GM21381 (cell line): ENCODE data around the gene ABHD12.
"Not testable (repeated sequence)": the region's sequence is repeated elsewhere in the genome, so short reads cannot be mapped to it uniquely, and the experiment has no call there.

Experiments used
- ATAC-seq: cut with Tn5 transposase; IDR thresholded peaks from one replicate; pipeline ENCODE4 v1.9.1; 2021; ENCODE audit warnings: mild to moderate bottlenecking, moderate library complexity; ENCODE audit not compliant: unreplicated experiment

Gene ABHD12

DNA sequence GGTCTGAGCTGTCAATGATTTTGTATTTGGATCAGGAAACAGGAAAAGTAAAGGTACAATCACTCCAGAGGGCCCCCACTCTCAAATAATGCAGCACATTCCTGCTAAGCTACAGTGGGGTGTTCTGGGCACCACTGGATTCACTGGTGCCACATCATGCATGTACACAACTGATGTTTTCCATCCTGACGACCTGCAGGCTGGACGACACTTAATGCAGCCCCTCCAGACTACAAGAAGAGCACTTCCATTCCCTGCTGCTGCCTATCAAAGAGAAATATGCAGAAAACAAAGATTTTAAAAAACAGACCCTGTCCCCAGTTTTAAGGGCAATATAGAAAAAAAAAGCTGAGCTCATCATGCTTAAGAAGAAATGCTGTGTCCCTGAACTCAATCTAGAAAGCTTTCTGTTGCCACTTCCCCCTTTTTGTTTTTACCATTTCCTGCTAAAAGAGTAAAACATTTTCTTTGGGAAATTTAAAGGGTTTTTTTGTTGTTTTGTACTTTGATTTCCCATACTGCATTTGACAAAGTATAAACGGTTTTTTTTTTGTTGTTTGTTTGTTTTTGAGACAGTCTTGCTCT lies 35.5 kb downstream of the ABHD12 start:
- ATAC-seq = no peak

DNA sequence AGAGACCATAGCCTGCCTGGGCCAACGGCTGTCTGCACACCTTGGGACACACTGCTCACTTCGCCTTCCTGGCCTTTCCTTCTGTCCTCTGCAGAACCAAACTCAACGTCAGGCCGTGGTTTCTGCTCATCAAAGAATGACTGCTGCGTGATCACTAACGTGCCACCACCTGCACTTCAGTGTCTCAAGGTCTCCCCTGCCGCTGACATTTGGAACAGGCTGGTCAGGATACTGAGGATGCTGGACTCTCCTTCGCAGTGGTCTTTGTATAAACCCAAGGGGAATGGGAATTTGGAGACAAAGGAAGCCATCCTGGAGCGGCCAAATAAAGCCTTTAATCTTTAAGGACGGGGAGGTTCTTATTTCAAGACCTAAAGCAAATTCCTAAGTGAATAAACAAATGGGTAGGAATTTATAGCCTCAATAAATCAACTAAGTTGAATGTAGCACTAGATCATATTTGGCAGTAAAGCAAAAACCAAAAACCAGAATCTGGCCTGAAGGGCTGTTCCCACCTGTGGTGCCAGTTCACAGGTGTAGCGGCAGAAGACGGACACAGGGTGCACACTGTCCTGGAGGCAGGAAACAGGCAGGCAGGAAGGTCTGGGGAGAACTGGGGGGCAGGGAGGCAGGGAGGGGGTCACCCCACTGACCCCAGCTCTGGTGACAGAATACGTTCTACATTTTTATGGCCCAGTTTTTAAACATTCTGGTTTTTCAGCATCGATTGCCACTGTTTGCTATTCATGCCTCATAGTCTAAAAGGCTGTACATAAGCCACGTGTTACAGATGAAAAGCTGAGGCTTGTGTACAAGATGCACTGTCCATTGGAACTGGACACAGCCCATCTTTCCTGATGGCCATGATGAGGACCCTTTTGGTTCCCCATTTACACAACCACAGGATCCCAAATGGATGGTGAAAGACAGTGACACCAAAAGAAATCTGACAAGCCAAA lies 36.6 kb downstream of the ABHD12 start:
- ATAC-seq = no peak

DNA sequence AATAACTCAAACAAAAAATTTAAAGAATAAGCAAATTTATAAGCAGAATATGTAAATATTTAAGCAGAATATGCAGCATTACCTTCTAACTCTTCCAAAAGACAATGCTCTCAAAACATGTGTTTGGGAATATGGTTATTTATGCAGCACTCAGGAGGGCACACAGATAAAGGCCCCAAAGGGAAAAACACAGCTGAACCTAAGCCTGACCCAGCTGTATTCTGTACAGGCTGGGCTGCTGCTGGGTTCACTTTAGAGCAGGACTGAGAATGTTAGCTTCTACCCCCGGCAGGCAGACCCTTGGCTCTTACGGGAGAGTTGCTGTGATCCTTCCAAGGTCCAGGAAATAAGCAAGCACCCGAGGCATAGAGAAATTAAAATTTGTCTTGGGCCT lies 37.3 kb downstream of the ABHD12 start:
- ATAC-seq = no peak

DNA sequence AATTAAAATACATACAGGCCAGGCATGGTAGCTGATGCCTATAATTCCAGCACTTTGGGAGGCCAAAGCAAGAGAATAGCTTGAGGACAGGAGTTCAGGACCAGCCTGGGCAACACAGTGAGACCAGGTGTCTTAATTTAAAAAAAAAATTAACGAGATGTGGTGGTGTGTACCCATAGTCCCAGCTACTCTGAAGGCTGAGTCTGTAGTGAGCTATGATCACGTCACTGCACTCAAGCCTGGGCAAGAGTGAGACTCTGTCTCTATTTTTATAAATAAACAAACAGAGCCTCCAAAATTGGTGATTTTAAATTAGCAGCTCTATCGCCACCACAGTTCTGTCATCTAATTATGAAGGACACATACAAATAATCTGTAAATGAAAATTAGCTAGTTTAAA lies 37.9 kb downstream of the ABHD12 start:
- no peak for ATAC-seq

DNA sequence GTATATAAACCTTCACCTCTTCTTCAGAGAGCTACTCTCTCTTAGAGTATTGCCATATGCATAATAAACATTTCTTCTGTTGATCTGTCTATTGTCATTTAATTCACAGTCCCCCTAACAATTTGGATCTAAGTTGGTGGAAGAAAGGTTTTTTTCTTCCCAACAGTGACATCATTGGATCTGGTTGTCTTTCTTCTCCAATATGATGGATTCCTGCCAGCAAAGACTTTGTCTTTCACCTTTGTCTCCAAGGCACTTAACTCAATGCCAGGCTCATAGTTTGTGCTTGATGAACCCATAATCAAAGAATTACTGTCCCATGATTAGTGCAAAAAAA lies 39.6 kb downstream of the ABHD12 start:
- ATAC-seq = no peak

DNA sequence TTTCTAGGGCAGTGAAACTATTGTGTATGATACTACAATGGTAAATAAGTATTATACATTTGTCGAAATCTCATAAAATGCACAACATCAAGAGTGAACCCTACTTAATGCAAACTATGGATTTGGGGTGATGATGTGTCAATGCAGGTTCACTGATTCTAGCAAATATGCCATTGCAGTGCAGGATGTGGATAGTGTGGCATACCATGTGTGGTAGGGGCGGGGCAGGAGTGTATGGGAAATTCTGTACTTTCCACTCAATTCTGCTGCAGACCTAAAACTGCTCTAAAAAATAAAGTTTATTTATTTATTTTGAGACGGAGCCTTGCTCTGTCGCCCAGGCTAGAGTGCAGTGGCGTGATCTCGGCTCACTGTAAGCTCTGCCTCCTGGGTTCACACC lies 44.3 kb downstream of the ABHD12 start:
- no peak for ATAC-seq

DNA sequence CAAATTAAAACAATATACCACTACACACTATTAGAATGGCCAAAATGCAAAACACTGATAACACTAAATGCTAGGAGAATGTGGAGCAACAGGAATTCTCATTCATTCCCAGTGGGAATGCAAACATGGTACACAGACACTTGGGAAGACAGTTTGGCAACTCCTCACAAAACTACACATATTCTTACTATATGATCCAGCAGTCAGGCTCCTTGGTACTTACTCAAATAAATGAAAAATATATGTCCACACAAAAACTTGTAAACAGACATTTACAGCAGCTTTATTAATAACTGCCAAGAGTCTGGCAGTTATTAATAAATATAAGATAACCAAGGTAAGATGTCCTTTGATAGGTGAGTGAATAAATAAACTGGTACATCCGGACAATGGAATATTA lies 44.9 kb downstream of the ABHD12 start:
- ATAC-seq = no peak

DNA sequence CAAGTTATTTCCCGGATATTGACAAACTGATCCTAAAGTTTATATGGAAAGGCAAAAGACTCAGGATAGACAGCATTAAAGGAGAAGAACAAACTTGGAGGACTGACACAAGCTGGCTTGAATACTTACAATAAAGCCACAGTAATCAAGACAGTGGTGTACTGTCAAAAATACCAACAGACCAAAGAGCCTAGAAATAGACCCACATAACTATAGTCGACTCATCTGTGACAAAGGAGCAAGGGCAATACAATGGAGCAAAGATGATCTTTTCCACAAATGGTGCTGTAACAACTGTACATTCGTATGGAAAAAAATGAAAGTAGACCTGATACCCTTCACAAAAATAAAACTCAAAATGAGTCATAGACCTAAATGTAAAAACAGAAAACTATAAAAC lies 46.0 kb downstream of the ABHD12 start:
- ATAC-seq = no peak

DNA sequence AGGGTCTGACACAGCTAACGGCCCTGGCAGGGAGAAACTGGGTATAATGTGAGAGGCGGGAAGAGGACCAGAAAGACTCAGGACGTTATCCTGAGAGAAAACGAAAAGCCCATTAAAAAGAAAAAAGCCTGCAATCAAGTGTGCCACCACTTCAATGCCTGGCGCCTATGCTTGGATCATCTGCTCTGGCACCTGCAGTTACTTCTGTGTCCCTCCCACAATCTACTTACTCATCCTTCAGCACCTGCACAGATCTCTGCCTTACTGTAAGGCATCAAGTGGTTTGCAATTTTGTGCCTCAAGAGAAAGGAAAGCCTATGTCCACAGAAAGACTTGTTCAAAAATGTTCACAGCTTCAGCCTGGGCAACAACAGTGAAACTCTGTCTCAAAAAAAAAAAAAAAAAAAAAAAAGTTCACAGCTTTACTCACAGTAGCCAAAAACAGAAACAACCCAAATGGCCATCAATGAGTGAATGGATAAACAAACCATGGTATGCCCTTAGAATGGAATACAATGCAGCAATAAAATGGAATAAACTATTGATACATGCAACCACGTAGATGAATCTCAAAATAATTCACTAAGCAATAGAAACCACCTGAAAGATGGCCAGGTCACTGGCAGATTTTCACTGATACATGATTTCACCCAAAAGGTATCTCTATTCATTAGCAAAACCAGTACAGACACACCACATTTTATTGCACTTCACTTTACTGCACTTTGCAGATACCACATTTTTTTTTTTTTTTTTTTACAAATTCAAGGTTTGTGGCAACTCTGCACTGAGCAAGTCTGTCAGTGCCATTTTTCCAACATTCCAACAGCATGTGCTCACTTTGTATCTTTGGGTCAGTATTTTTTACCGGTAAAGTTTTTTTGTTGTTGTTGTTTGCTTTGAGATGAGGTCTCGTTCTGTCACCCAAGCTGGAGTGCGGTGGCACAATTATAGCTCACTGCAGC lies 48.6 kb downstream of the ABHD12 start:
- no peak for ATAC-seq

DNA sequence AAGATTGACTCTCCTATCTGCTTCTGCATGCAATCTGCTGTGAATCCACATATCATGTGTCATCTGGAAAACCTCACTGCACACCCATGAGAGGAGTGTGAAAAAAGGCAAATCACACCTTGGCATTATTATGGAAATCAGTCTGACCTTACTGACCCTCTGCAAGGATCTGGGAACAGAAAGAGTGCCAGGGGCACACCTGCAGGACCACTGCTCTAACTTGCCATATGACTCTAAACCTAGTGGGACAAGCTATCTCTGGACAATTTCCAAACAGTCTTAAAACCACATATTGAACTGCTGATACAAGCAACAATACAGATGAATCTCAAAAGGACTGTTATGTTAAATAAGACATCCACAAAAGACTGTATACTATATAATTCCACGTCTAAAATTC lies 50.3 kb downstream of the ABHD12 start:
- no peak for ATAC-seq

DNA sequence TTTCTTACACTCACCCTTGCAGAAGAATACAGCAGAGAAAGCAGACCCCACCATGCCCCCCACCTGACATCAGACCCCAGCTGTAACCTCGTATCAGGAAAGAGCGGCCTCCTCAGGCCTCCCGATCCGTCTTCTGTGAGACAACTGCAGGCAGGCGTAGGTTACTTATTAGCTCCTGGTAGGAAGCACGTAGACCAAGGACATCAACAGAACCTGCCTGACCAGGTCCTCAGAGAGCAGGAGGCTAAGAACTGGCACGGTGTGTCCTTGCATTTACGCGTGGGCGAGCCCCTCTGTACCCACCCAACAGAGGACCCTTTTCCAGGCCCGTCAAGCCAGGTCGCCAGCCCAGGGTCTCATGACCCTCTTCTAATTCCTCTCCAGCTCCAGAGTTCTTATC lies 51.0 kb downstream of the ABHD12 start:
- no peak for ATAC-seq

DNA sequence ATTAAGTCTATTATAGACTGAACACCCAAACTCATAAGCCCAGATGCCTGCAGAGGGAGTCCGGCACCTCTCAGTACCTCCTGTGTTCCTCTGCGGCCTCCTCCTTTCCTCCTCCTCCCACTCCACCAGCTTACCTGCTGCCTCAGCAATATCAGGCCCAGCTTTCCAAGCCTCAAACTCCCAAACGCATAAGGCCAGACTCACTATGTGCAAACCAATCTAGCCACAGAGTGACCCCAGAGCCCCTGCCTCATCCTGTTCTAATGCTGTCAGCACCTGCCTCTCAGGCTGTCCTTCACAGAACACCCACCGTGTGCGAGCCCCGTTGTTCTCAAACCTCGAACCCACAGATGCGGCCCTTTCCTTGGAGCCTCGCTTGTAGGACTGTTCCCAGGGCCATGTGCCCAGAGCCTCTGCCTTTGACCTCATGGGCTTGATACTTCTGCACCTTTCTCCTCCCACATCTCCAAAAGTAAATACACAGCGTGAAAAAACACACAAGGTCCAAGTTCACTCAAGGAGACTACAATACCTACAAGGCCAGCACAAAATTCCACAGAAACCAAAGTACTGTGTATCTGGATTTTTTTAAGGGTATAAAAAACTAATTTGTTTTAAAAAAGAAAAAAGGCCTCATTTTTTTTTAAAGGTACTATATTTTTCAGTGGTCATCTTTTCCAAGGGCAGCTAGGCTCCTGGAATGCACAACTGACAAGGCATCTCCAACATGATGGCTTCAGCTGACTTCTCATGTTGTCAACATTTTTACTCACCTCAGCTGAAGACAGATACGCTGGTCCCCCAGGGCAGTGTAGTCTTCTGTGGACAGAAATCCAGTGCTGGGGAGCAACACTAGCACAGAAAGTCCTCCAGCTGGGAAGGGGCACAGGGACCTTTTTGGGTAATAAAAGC lies 52.3 kb downstream of the ABHD12 start:
- no peak for ATAC-seq

DNA sequence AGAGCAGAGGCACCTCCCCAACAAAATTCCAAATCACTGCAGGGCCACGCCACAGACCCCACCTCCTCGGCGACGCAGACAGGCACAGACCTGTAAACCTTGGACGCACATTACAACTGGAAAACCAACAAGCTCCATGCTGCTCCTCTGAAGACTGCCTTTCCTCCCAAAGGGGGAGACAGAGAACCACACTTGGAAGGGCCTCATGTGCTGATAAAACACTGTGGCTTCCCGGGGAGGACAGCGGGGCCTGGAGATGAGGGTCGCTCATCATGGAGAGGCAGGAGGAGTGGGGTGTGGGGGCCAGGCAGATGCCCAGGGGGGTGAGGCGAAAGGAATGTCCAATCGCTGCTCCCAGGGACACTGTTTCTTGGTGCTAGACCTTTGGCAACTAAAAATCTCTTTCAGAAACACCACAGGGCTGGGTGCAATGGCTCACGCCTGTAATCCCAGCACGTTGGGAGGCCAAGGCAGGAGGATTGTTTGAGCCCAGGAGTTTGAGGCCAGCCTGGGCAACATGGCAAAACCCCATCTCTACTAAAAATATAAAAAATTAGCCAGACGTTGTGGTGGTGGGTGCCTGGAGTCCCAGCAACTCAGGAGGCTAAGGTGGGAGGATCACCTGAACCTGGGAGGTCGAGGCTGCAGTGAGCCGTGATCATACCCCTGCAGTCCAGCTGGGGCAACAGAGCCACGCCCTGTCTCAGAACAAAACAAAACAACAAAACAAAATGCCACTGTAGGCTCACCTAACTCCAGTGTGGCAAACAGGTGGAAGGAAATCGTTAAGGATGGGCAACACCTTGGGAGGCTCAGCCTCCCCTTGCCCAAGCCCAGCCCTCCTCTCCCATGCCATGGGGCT lies 53.8 kb downstream of the ABHD12 start:
- ATAC-seq = no peak

DNA sequence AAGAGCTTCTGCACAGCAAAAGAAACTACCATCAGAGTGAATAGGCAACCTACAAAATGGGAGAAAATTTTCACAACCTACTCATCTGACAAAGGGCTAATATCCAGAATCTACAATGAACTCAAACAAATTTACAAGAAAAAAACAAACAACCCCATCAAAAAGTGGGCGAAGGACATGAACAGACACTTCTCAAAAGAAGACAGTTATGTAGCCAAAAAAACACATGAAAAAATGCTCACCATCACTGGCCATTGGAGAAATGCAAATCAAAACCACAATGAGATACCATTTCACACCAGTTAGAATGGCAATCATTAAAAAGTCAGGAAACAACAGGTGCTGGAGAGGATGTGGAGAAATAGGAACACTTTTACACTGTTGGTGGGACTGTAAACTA lies 55.7 kb downstream of the ABHD12 start:
- not testable (repeated sequence) for ATAC-seq

DNA sequence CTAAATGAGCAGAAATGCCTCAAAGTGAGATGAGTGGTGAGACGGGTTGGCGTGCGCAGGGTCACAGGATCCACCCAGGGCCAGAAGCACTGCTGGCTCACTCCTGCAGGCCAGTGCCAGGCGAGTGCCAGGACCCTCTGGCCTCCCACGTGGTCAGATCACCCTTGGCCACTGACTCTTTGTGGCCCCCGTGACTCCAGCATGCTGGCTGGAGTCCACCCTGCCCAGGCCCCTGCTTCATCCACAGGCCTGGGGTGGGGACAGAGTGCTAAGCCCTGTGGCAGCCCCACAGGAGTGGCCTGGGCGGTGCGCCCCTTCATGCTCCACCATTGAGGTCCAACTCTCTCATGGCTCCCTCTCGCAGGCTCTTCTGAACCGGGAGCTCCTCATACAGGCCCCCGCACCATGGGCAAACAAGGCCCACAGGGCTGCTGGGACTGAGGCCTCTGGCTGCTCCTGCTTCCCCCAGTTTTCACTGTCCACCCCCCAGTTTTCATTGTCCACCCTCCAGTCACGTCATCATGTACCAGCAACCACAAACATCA lies 61.6 kb downstream of the ABHD12 start:
- ATAC-seq = no peak

DNA sequence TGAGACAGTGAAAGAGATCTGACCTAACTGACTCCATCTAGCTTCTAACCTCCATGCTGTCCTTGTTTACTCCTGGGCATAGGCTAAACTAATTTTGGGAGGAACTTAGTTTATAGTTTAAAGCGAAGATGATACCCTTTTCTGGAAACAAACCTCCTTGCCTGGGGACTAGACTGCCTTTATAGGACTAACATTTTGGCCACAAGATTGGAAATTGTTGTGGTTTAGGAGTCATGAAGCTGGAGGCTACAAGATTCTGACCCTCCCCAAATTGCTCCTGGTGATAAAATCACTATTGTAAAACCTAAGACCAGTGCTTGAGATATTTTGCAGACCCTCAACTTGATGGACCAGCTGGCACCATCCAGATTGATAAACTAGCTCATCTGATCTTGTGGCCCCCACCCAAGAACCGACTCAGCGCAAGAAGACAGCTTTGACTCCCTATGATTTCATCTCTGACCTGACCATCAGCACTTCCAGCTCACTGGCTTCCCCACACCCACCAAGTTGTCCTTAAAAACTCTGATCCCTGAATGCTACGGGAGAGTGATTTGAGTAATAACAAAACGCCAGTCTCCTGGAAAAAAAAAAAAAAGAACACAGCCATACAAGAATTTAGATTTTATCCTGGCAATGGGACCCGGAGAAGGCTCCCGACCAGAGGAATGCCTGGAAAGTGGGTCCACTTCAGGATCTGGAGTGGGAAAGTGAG lies 63.0 kb downstream of the ABHD12 start:
- no peak for ATAC-seq

DNA sequence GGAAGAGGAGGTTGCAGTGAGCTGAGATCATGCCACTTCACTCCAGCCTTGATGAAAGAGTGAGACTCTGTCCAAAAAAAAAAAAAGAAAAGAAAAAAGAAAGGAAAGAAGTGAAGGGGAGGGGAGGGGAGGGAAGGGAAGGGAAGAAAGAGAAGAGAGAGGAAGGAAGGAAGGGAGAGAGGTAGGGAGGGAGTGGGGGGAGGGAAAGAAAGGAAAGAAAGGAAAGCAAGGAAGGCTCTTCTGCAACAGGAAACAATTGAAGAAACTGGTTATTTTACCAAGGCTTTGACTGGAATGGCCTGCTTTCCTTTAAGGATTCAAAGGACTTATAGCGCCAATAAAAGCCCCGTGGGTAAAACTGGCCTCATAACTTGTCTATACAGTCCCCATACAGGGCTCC lies 64.6 kb downstream of the ABHD12 start:
- no peak for ATAC-seq

DNA sequence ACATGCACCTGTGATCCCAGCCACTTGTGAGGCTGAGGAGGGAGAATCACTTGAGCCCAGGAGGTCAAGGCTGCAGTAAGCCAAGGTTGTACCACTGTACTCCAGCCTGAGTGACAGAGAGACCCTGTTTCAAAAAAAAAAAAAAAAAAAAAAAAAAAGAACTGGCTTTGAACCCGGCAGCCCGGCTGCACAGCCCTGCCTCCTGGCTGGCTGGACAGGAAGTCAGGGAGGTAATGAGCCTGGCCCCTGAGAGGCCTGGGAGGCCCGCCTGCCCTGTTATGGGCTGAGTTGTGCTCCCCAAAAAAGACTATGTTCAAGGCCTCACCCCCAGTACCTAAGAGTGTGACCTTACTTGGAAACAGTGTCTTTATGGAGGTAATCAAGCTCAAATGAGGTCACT lies 65.6 kb downstream of the ABHD12 start:
- ATAC-seq = no peak

DNA sequence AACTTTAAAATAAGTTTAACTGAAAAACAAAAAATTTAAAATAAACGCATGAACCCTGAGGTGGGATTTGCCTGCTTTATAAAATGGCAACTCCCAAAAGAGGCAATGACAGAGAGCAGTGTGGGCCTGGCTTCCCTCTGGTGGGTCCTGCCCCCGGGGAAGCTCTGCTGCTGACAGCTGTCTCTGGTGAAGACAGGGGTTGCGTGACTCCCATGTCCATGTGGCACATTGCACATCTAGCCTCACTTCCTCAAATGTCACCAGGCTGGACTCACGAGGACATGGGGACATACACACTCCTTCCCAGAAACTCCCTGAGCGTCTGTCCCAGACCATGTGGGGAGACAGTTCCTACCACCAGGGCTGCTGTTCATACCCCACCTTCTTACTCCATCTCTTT lies 66.2 kb downstream of the ABHD12 start:
- no peak for ATAC-seq
